Measurements from ENCODE around the gene KLHDC7A.

Gene KLHDC7A

DNA sequence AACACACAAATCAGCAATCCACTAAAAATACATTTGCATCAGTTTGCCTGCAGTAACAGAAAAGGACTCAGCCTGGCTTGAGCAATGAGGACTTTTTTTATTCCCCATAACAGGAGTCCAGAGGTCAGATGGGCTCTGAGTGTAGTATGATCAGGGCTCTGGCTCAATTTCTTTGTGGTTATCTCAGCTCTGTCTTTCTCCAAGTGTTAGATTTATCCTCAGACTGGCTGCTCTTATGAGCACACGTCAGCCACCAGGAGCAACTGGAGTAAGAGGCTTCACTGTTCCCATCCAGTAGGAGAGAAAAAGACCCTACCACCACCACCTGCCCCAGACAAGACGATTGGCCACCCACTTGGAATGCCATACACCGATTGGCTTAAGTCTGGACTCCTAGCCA is 36.2 kb upstream of the KLHDC7A start:
- Histone ChIP-seq H3K27me3 (ENCODE audit: control insufficient read depth, insufficient read depth, low read length) (peaks cover 6% of the 10 kb centered on the region), H3K4me3 (ENCODE audit: low read depth, low read length) (no peak overlapping the region), H2AFZ (no peak overlapping the region), H3K36me3 (ENCODE audit: control insufficient read depth, insufficient read depth, low read length) (no peaks in the 10 kb centered on the region), H3K79me2 (no peaks in the 10 kb centered on the region), H3K27ac (no peak overlapping the region), H3K9ac (no peak overlapping the region), H3K4me1 (no peaks in the 10 kb centered on the region), H3K9me3 (ENCODE audit: control insufficient read depth, low read length) (no peaks in the 10 kb centered on the region), H3K4me2 (ENCODE audit: low read length) (no peak overlapping the region)
- TF ChIP-seq, protein P1, sequence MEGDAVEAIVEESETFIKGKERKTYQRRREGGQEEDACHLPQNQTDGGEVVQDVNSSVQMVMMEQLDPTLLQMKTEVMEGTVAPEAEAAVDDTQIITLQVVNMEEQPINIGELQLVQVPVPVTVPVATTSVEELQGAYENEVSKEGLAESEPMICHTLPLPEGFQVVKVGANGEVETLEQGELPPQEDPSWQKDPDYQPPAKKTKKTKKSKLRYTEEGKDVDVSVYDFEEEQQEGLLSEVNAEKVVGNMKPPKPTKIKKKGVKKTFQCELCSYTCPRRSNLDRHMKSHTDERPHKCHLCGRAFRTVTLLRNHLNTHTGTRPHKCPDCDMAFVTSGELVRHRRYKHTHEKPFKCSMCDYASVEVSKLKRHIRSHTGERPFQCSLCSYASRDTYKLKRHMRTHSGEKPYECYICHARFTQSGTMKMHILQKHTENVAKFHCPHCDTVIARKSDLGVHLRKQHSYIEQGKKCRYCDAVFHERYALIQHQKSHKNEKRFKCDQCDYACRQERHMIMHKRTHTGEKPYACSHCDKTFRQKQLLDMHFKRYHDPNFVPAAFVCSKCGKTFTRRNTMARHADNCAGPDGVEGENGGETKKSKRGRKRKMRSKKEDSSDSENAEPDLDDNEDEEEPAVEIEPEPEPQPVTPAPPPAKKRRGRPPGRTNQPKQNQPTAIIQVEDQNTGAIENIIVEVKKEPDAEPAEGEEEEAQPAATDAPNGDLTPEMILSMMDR (IDR thresholded peaks at IDR 0.05), result no peak

DNA sequence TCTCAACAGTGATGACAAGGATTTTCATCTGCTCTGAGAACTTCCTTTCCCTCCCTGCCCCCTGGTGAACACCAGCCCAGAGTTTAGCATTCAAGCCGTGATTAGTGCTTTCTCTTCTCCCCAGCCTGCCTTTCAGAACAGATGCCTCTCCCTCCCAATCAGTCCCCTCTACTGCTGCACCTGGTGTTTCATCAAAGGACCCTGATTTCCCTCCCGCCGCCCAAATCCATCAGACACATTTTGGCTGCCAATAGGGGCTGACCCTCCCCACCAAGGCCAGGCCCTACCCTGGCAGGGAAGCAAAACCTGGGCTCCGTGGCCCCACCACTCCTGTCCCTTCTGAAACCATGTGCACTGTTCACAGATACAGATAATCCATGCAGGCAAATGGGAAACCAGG is 34.0 kb upstream of the KLHDC7A start:
- no peaks in the 10 kb centered on the region for H3K9me3 ChIP-seq (ENCODE audit: control insufficient read depth, low read length)
- peaks cover 6% of the 10 kb centered on the region for H3K27me3 ChIP-seq (ENCODE audit: control insufficient read depth, insufficient read depth, low read length)
- TF ChIP-seq, protein P1 (IDR thresholded peaks at IDR 0.05), result no peak
- no peaks in the 10 kb centered on the region for H3K36me3 ChIP-seq (ENCODE audit: control insufficient read depth, insufficient read depth, low read length)
- no peaks in the 10 kb centered on the region for H3K79me2 ChIP-seq
- no peak overlapping the region for H3K9ac ChIP-seq
- no peak overlapping the region for H2AFZ ChIP-seq
- no peaks in the 10 kb centered on the region for H3K4me1 ChIP-seq
- no peak overlapping the region for H3K4me2 ChIP-seq (ENCODE audit: low read length)
- H3K4me3 ChIP-seq (ENCODE audit: low read depth, low read length), result no peak overlapping the region
- no peak overlapping the region for H3K27ac ChIP-seq

- Histone ChIP-seq H3K36me3 (ENCODE audit: control insufficient read depth, insufficient read depth, low read length) (no peaks in the 10 kb centered on the region), H3K4me3 (ENCODE audit: low read depth, low read length) (no peak overlapping the region), H3K27me3 (ENCODE audit: control insufficient read depth, insufficient read depth, low read length) (peaks cover 6% of the 10 kb centered on the region), H3K27ac (no peak overlapping the region), H2AFZ (no peak overlapping the region), H3K9me3 (ENCODE audit: control insufficient read depth, low read length) (no peaks in the 10 kb centered on the region), H3K4me2 (ENCODE audit: low read length) (no peak overlapping the region), H3K79me2 (no peaks in the 10 kb centered on the region), H3K9ac (no peak overlapping the region), H3K4me1 (no peaks in the 10 kb centered on the region)
- TF ChIP-seq, protein P1 (IDR thresholded peaks at IDR 0.05), result no peak
These were observed 33.1 kb upstream of the KLHDC7A start for GRCh38 chr1:18447509-18448220.

GRCh38 chr1:18448889-18449288 is 31.8 kb upstream of the KLHDC7A start:
- Histone ChIP-seq H3K27ac (no peak overlapping the region), H3K27me3 (ENCODE audit: control insufficient read depth, insufficient read depth, low read length) (peaks cover 6% of the 10 kb centered on the region), H3K9ac (no peak overlapping the region), H3K36me3 (ENCODE audit: control insufficient read depth, insufficient read depth, low read length) (no peaks in the 10 kb centered on the region), H2AFZ (no peak overlapping the region), H3K9me3 (ENCODE audit: control insufficient read depth, low read length) (no peaks in the 10 kb centered on the region), H3K4me3 (ENCODE audit: low read depth, low read length) (no peak overlapping the region), H3K79me2 (no peaks in the 10 kb centered on the region), H3K4me1 (no peaks in the 10 kb centered on the region), H3K4me2 (ENCODE audit: low read length) (no peak overlapping the region)
- TF ChIP-seq, protein P1 (IDR thresholded peaks at IDR 0.05), result no peak

GRCh38 chr1:18452550-18452949 is 28.2 kb upstream of the KLHDC7A start:
- Histone ChIP-seq H3K9me3 (ENCODE audit: control insufficient read depth, low read length) (no peaks in the 10 kb centered on the region), H3K4me2 (ENCODE audit: low read length) (no peak overlapping the region)

More at GRCh38 chr1:18452550-18452949, 28.2 kb upstream of the KLHDC7A start:
- H3K27me3 ChIP-seq (ENCODE audit: control insufficient read depth, insufficient read depth, low read length), result no peaks in the 10 kb centered on the region
- no peak overlapping the region for H3K4me3 ChIP-seq (ENCODE audit: low read depth, low read length)
- H2AFZ ChIP-seq, result no peak overlapping the region
- TF ChIP-seq, protein P1 (IDR thresholded peaks at IDR 0.05), result no peak
- H3K9ac ChIP-seq, result no peak overlapping the region
- H3K4me1 ChIP-seq, result no peaks in the 10 kb centered on the region
- H3K27ac ChIP-seq, result no peak overlapping the region
- H3K79me2 ChIP-seq, result no peaks in the 10 kb centered on the region
- H3K36me3 ChIP-seq (ENCODE audit: control insufficient read depth, insufficient read depth, low read length), result no peaks in the 10 kb centered on the region
